ENCODE data around the gene COQ9.
"Not testable (repeated sequence)": the region's sequence is repeated elsewhere in the genome, so short reads cannot be mapped to it uniquely, and the experiment has no call there.

COQ9 gene, protein sequence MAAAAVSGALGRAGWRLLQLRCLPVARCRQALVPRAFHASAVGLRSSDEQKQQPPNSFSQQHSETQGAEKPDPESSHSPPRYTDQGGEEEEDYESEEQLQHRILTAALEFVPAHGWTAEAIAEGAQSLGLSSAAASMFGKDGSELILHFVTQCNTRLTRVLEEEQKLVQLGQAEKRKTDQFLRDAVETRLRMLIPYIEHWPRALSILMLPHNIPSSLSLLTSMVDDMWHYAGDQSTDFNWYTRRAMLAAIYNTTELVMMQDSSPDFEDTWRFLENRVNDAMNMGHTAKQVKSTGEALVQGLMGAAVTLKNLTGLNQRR

GRCh38 chr16:57447186-57447962 lies at the start of gene COQ9, which contains the start of gene CIAPIN1:
TSS of gene COQ9 (plus strand) at chr16:57447479. CDS start at chr16:57447506, 27 bp downstream.
TSS of gene CIAPIN1 (minus strand) at chr16:57447385. CDS start at chr16:57440928, 6,457 bp downstream.
- peaks cover 31% of the 10 kb centered on the region for H3K4me1 ChIP-seq (ENCODE audit: insufficient read depth, low read length, poor library complexity, severe bottlenecking)
- H3K79me2 ChIP-seq (ENCODE audit: insufficient read depth, low read length) = peaks cover 50% of the 10 kb centered on the region
- H3K4me3 ChIP-seq (ENCODE audit: low read length, poor library complexity, severe bottlenecking) = peak within 1 kb of the TSS; percentile 92
- peak within 1 kb of the TSS; percentile 89 for H2AFZ ChIP-seq (ENCODE audit: low read length)
- peaks cover 4% of the 10 kb centered on the region for H4K20me1 ChIP-seq (ENCODE audit: insufficient read depth, low read length, poor library complexity, severe bottlenecking)
- no peak for TF ChIP-seq EZH2phosphoT487 (IDR thresholded peaks at IDR 0.05; ENCODE audit: borderline replicate concordance)
- TF ChIP-seq, protein P1, sequence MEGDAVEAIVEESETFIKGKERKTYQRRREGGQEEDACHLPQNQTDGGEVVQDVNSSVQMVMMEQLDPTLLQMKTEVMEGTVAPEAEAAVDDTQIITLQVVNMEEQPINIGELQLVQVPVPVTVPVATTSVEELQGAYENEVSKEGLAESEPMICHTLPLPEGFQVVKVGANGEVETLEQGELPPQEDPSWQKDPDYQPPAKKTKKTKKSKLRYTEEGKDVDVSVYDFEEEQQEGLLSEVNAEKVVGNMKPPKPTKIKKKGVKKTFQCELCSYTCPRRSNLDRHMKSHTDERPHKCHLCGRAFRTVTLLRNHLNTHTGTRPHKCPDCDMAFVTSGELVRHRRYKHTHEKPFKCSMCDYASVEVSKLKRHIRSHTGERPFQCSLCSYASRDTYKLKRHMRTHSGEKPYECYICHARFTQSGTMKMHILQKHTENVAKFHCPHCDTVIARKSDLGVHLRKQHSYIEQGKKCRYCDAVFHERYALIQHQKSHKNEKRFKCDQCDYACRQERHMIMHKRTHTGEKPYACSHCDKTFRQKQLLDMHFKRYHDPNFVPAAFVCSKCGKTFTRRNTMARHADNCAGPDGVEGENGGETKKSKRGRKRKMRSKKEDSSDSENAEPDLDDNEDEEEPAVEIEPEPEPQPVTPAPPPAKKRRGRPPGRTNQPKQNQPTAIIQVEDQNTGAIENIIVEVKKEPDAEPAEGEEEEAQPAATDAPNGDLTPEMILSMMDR (conservative IDR thresholded peaks at IDR 0.05; ENCODE audit: low read length) = no peak
- peak within 1 kb of the TSS; percentile 84 for H3K4me2 ChIP-seq (ENCODE audit: low read depth, low read length, poor library complexity, severe bottlenecking)
- no peaks in the 10 kb centered on the region for H3K36me3 ChIP-seq (ENCODE audit: insufficient read depth, low read length)
- no peaks in the 10 kb centered on the region for H3K9me2 ChIP-seq (replicated peaks; ENCODE audit: low read depth, low read length)
- no peaks in the 10 kb centered on the region for H3K27me3 ChIP-seq (ENCODE audit: insufficient read depth, low read length, poor library complexity, severe bottlenecking)
- H3K9ac ChIP-seq (ENCODE audit: low read depth, low read length, poor library complexity, severe bottlenecking) = peak within 1 kb of the TSS; percentile 97
- no peaks in the 10 kb centered on the region for H3F3A ChIP-seq (ENCODE audit: low read depth)
- no peaks in the 10 kb centered on the region for H3K9me3 ChIP-seq (ENCODE audit: insufficient read depth, low read depth, low read length)

- not testable (repeated sequence) for H3K4me1 ChIP-seq (ENCODE audit: insufficient read depth, low read length, poor library complexity, severe bottlenecking); H3F3A ChIP-seq (ENCODE audit: low read depth); H2AFZ ChIP-seq (ENCODE audit: low read length); H3K4me2 ChIP-seq (ENCODE audit: low read depth, low read length, poor library complexity, severe bottlenecking); H4K20me1 ChIP-seq (ENCODE audit: insufficient read depth, low read length, poor library complexity, severe bottlenecking); H3K9ac ChIP-seq (ENCODE audit: low read depth, low read length, poor library complexity, severe bottlenecking); H3K9me2 ChIP-seq (replicated peaks; ENCODE audit: low read depth, low read length); H3K79me2 ChIP-seq (ENCODE audit: insufficient read depth, low read length); H3K4me3 ChIP-seq (ENCODE audit: low read length, poor library complexity, severe bottlenecking); H3K27me3 ChIP-seq (ENCODE audit: insufficient read depth, low read length, poor library complexity, severe bottlenecking); H3K36me3 ChIP-seq (ENCODE audit: insufficient read depth, low read length); H3K9me3 ChIP-seq (ENCODE audit: insufficient read depth, low read depth, low read length)
Measured at GRCh38 chr16:57397493-57397892, 49.8 kb upstream of the COQ9 start.

DNA sequence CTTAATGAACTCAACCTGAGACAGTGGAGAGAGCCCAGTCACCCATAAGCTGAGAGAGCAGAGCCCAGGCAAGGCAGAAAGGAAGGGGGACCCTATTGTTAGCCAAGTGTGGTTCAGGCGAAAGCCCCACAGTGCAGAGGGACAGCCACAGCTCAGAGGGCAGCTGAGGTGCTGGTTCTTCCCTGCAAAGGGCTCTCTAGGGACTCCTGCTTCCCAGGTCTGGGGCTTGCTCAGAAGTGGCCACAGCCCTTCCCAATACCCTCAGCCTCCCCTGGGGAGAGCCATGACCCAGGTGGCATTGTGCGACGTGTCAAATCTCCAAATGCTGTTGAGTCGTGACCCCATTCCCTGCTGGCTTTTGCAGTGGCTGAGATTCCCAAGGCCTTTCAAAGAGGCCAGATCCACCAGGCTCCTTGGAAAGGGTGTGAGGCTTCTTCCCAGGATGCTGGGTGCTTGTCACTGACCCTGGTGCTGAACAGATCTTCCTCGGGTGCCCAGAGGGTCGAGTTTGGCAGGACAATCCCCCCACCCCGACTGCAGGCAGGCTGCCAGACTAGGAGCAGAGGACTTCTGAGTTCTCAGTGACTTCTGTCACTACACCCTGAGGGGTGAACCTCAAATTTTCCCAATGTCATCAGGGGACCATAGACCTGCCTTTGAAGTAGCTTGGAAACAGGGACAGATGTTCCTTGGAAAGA lies 45.2 kb upstream of the COQ9 start:
- Histone ChIP-seq H3K9me2 (replicated peaks; ENCODE audit: low read depth, low read length) (no peaks in the 10 kb centered on the region), H3F3A (ENCODE audit: low read depth) (no peaks in the 10 kb centered on the region), H3K79me2 (ENCODE audit: insufficient read depth, low read length) (no peaks in the 10 kb centered on the region), H4K20me1 (ENCODE audit: insufficient read depth, low read length, poor library complexity, severe bottlenecking) (no peaks in the 10 kb centered on the region), H3K4me3 (ENCODE audit: low read length, poor library complexity, severe bottlenecking) (no peak overlapping the region), H3K36me3 (ENCODE audit: insufficient read depth, low read length) (no peaks in the 10 kb centered on the region), H3K27me3 (ENCODE audit: insufficient read depth, low read length, poor library complexity, severe bottlenecking) (no peaks in the 10 kb centered on the region), H2AFZ (ENCODE audit: low read length) (no peak overlapping the region), H3K9ac (ENCODE audit: low read depth, low read length, poor library complexity, severe bottlenecking) (no peak overlapping the region), H3K4me2 (ENCODE audit: low read depth, low read length, poor library complexity, severe bottlenecking) (no peak overlapping the region), H3K4me1 (ENCODE audit: insufficient read depth, low read length, poor library complexity, severe bottlenecking) (peaks cover 4% of the 10 kb centered on the region), H3K9me3 (ENCODE audit: insufficient read depth, low read depth, low read length) (no peaks in the 10 kb centered on the region)
- no peak for TF ChIP-seq EZH2phosphoT487 (IDR thresholded peaks at IDR 0.05; ENCODE audit: borderline replicate concordance)
- TF ChIP-seq, protein P1 (conservative IDR thresholded peaks at IDR 0.05; ENCODE audit: low read length) = no peak
